Subcutaneous abdominal adipose tissue (tissue), 5 donors: ENCODE data around the gene MDM1.

Experiments used
- H3K27ac ChIP-seq: one replicate; pipeline ENCODE4 v1.7.0; 2013; ENCODE audit warnings: low read depth, mild to moderate bottlenecking, inconsistent platforms, low read length, moderate library complexity
- H3K27me3 ChIP-seq, 5 donors: one replicate each; pipeline ENCODE4 v1.7.0; 2013; ENCODE audit warnings: low read length in 5 of 5, inconsistent platforms in 1 of 5; ENCODE audit not compliant: control insufficient read depth in 5 of 5, insufficient read depth in 4 of 5
- H3K36me3 ChIP-seq, 5 donors: one replicate each; pipeline ENCODE4 v1.7.0; 2013; ENCODE audit warnings: low read length in 5 of 5; ENCODE audit not compliant: control insufficient read depth in 5 of 5, insufficient read depth in 5 of 5
- H3K4me1 ChIP-seq, 5 donors: one replicate each; pipeline ENCODE4 v1.7.0; 2013; ENCODE audit warnings: low read length in 5 of 5, mild to moderate bottlenecking in 3 of 5, moderate library complexity in 1 of 5; ENCODE audit not compliant: control insufficient read depth in 5 of 5, insufficient read depth in 5 of 5
- H3K4me3 ChIP-seq, 5 donors: one replicate each; pipeline ENCODE4 v1.7.0; 2013; ENCODE audit warnings: low read length in 5 of 5, low read depth in 1 of 5
- H3K9ac ChIP-seq, 5 donors: one replicate each; pipeline ENCODE4 v1.7.0; 2013; ENCODE audit warnings: low read length in 5 of 5, mild to moderate bottlenecking in 4 of 5, moderate library complexity in 3 of 5
- H3K9me3 ChIP-seq, 5 donors: one replicate each; pipeline ENCODE4 v1.7.0; 2013; ENCODE audit warnings: low read length in 5 of 5; ENCODE audit not compliant: control insufficient read depth in 5 of 5
- donor health status: healthy.
- donor health status: healthy.
- donor health status: healthy.
- donor health status: healthy.
- donor health status: healthy.

Gene MDM1

DNA sequence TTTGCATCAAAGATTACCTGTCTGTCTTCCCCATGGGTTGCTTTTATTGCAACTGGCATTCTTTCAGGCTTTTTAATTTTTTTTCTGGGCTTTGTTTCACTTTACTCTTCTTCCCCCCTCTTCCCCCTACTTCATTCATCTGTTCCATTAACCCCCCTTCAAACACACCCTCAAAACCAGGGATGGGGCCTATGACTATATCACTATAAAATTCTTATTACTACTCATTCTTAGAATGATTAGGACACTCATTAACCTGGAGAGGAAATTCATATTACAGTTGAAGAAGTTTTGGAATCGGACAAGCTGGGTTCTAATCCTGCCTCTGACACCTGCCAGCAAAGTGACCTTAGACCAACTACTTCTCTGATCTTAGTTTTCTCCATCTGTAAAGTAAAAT, 24.8 kb upstream of the MDM1 start:
- Histone ChIP-seq H3K9me3 (no peaks in the 10 kb centered on the region), H3K27ac (no peak overlapping the region), H3K4me1 (peaks cover 0 to 14% (median 12%) of the 10 kb centered on the region in 5 donors), H3K27me3 (no peaks in the 10 kb centered on the region), H3K36me3 (no peaks in the 10 kb centered on the region), H3K4me3 (no peak overlapping the region), H3K9ac (no peak overlapping the region)

DNA sequence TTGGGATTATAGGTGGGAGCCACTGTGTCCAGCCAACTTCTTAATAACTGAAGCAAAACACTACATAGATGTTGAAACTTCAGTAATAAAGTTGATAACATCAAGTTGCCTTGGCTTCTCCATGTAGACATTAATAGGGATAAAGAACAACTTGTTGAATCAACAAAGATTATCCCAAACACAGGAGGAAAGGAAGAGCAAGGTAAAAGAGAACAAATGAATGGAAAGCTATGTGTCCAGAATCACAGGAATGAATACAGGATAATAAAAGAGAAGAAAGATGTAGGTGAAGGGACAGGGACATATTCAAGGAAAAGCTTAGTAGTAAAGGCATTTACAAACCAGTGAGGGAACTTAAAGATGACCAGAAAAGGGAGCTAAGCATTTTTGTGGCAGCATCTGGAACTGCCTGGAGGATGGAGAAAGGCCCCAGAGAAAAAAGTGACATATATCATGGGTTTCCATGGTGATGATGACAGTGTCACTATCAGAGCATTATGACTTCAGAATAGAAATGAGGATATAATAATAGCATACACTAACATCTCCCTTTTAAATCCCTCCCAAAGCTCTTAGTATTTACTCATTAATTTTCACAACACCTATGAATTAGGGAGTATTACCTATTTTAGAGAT, 24.0 kb upstream of the MDM1 start:
- Histone ChIP-seq H3K27ac (no peak overlapping the region), H3K9me3 (no peaks in the 10 kb centered on the region), H3K27me3 (no peaks in the 10 kb centered on the region), H3K36me3 (no peaks in the 10 kb centered on the region), H3K4me1 (peaks cover 0 to 14% (median 12%) of the 10 kb centered on the region in 5 donors), H3K9ac (no peak overlapping the region), H3K4me3 (no peak overlapping the region)

DNA sequence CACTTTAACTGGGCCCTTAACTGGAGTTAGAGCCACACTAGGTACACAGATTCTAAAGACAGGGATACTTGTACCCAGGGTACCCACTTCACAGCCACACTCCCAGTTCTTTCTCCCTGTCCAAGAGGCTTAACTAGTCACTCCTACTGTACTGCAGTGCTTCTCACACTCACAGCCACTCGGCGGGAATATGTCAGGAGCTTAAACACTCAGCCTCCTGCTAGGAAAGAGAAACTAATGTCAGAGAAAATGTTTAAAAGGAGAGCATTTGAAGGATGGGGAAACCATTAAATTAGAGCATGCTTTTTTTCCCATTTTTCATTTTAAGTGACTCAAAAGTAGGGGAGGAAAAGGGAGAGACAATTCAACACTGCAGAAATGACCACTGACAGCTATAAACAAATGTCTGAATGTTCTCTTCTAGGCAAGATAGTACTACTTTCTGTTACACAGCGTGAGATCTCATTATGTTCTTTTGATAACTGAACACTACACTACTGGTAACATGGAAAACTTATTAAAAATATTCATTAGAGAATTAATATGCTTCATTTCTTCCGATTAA, 22.9 kb upstream of the MDM1 start:
- no peaks in the 10 kb centered on the region for H3K9me3 ChIP-seq
- no peak overlapping the region for H3K4me3 ChIP-seq
- H3K4me1 ChIP-seq, result peaks cover 0 to 15% (median 14%) of the 10 kb centered on the region in 5 donors
- H3K36me3 ChIP-seq, result no peaks in the 10 kb centered on the region
- H3K9ac ChIP-seq, result no peak overlapping the region
- no peak overlapping the region for H3K27ac ChIP-seq
- H3K27me3 ChIP-seq, result no peaks in the 10 kb centered on the region

DNA sequence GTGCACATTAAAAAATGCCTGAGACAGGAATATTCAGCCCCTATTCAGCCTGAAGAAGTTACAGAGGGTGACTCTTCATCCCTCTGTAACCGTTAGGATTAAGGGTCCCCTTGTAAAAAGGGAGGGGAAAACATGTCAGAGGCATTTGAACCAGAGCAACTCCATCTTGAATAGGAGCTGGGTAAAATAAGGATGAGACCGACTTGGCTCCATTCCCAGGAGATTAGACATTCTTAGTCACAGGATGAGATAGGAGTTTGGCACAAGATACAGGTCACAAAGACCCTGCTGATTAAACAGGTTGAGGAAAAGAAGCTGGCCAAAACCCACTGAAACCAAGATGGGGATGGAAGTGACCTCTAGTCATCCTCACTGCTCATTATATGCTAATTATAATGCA, 19.9 kb upstream of the MDM1 start:
- no peak overlapping the region for H3K4me3 ChIP-seq
- H3K4me1 ChIP-seq, result peaks cover 0 to 12% (median 4%) of the 10 kb centered on the region in 5 donors
- no peak overlapping the region for H3K9ac ChIP-seq
- no peaks in the 10 kb centered on the region for H3K27me3 ChIP-seq
- H3K9me3 ChIP-seq, result no peaks in the 10 kb centered on the region
- H3K27ac ChIP-seq, result no peak overlapping the region
- no peaks in the 10 kb centered on the region for H3K36me3 ChIP-seq

DNA sequence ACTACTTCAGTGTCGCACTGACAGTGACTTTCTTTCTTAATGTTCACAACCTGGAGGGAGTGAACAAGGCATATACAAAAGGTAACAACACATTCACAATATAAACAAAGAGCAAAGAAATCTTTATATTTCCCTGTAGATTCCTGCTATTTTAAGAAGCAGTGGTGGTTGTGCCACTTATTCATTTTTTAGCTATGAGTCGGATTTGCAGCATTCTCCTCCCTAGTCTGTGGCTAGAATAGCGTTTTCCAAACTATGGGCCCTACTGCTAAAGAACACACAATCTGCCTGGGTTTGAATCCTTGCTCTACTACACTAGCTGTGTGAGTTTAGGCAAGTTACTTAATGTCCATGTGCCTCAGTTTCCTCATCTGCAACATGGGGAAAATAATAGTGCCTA, 18.6 kb upstream of the MDM1 start:
- peaks cover 0 to 12% (median 4%) of the 10 kb centered on the region in 5 donors for H3K4me1 ChIP-seq
- H3K9me3 ChIP-seq, result no peaks in the 10 kb centered on the region
- no peak overlapping the region for H3K4me3 ChIP-seq
- H3K27me3 ChIP-seq, result no peaks in the 10 kb centered on the region
- no peak overlapping the region for H3K9ac ChIP-seq
- no peaks in the 10 kb centered on the region for H3K36me3 ChIP-seq
- H3K27ac ChIP-seq, result no peak overlapping the region

DNA sequence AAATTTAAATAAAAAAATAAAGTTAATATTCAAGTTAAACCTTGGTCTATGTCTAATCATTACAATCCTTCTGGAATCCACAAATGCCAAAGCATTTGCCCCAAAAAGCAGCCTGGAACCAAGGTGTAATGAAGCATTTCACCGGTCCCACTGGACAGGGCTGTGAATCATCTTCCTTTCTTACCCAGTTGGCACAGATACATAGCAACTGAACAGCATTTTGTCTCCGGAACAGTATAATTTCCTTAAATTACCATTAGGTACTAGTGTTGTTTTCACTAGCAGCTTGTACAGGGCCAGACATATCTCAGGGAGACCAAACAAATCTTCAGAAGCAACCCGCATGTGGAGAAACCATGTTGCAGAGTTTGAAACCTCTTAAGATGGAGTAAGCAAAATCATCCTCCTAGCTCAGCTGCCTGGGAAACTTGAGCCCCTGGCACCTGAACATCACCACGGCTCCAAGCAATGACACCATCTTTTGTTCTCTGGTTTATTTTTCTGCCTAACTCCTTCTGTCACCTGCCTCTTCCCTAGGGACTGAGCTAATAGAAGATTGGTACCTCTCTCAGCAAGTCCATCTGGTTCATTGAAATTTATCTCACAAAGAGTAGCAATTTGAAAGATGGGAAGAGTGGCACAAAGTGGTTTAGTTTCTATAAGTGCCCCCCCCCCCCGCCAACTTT, 17.9 kb upstream of the MDM1 start:
- Histone ChIP-seq H3K4me1 (peaks cover 0 to 12% (median 4%) of the 10 kb centered on the region in 5 donors), H3K27ac (no peak overlapping the region), H3K4me3 (no peak overlapping the region), H3K9ac (no peak overlapping the region), H3K27me3 (no peaks in the 10 kb centered on the region), H3K36me3 (no peaks in the 10 kb centered on the region), H3K9me3 (no peaks in the 10 kb centered on the region)

DNA sequence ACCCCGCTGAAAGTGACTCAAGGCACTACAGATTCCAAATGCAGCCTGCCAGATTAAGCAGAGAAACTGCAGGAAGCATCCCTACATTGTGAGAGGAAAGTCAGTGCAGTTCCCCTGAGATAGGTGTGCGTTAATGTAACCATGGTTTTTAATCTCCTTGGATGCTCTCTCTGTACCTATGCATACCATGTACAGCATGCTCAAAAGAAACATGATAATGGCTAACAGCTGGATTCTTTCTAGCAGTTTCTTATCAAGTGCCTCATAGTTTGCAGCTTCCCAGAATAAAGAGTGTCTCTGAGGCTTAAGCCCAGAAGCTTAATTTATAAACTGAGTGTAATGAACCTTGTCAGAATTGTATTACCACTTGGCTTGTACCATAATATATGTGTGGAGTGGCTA, 17.1 kb upstream of the MDM1 start:
- H3K27me3 ChIP-seq, result no peaks in the 10 kb centered on the region
- no peak overlapping the region for H3K27ac ChIP-seq
- H3K4me3 ChIP-seq, result no peak overlapping the region
- no peaks in the 10 kb centered on the region for H3K9me3 ChIP-seq
- H3K4me1 ChIP-seq, result peaks cover 0 to 12% (median 4%) of the 10 kb centered on the region in 5 donors
- no peak overlapping the region for H3K9ac ChIP-seq
- no peaks in the 10 kb centered on the region for H3K36me3 ChIP-seq

DNA sequence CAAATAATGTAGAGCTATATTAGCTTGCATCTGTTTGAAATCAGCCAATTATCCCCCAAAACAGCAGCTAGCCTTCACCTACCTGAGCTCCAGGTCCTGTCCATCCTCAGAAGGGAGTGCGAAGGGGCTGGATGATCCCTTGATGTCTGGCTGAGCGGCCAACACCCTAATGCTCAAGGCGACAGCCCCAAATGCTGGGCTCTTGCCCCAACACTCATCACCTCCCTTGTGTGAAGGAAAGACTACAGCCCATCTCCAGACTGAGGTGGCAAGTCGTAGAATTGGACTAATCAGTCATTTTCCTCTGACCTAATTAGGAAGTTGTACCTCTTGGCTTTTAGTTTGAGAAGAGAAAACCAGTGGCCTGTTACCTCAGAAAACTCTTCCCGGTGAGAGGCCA, 16.3 kb upstream of the MDM1 start:
- no peak overlapping the region for H3K9ac ChIP-seq
- H3K27me3 ChIP-seq, result no peaks in the 10 kb centered on the region
- no peak overlapping the region for H3K4me3 ChIP-seq
- H3K27ac ChIP-seq, result no peak overlapping the region
- H3K36me3 ChIP-seq, result no peaks in the 10 kb centered on the region
- peaks cover 0 to 12% (median 4%) of the 10 kb centered on the region in 5 donors for H3K4me1 ChIP-seq
- H3K9me3 ChIP-seq, result no peaks in the 10 kb centered on the region

DNA sequence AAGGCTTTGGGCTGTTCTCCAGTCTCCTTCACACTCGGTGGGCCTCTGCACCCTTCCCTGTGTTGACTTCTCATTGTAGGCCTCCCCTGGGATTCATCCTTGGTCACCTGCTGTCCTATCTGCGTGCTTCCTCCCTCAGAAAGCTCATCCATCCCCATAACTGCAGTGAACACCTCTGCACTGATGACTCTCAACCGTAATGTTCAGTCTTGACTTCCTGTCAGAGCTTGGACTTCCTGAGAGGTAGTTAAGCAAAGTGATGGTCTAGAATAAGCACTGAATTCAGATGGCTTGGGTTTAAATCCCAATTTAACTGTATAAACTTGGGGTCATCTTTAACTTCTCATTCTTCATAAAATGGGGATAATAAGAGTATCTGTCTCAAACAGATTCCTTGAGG, 13.6 kb upstream of the MDM1 start:
- no peaks in the 10 kb centered on the region for H3K27me3 ChIP-seq
- no peaks in the 10 kb centered on the region for H3K9me3 ChIP-seq
- no peak overlapping the region for H3K9ac ChIP-seq
- no peak overlapping the region for H3K4me3 ChIP-seq
- no peak overlapping the region for H3K27ac ChIP-seq
- H3K4me1 ChIP-seq, result peaks cover 0 to 12% (median 4%) of the 10 kb centered on the region in 5 donors
- H3K36me3 ChIP-seq, result no peaks in the 10 kb centered on the region

DNA sequence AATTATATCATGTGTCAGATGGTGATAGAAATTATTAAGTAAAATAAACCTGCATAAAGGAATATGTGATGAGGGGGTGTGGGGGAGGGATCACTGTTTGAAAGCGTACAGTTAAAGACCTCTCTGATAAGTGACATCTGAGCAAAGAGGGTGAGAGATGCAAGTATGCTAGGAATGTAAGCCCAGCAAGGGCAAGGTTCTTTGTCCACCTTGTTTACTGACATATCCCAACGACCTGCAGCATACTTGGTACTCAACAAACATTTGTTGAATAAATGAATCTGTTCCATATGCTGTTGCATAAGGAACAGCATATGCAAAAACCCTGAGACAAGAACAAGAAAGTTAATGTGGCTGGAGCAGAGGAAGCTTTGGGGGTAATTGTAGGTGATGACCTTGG, 12.0 kb upstream of the MDM1 start:
- Histone ChIP-seq H3K9me3 (no peaks in the 10 kb centered on the region), H3K4me3 (no peak overlapping the region), H3K27me3 (no peaks in the 10 kb centered on the region), H3K9ac (no peak overlapping the region), H3K27ac (no peak overlapping the region), H3K36me3 (no peaks in the 10 kb centered on the region), H3K4me1 (peaks cover 0 to 5% (median 0%) of the 10 kb centered on the region in 5 donors)
